SK-N-SH treated with all-trans-retinoic acid at 6 μM for 48 hours (cell line): ENCODE measurements around the gene MTARC1.

Source experiments
- ATAC-seq: fragments of 200-7000 bp; cut with Tn5 transposase; 3 replicates; pipeline ENCODE4 v1.9.1; 2020; ENCODE audit warnings: mild to moderate bottlenecking, moderate library complexity
- BACH2 ChIP-seq: fragments of 250-450 bp; sonication (Bioruptor Pico); IDR thresholded peaks from 2 replicates; pipeline ENCODE4 v1.9.0; 2021; ENCODE audit warnings: mild to moderate bottlenecking, borderline replicate concordance
- CSDC2 ChIP-seq: fragments of 250-450 bp; sonication (Bioruptor Pico); IDR thresholded peaks from 2 replicates; pipeline ENCODE4 v1.5.0; 2020; ENCODE audit warnings: mild to moderate bottlenecking, moderate library complexity
- ESRRG ChIP-seq: fragments of 250-450 bp; sonication (Bioruptor Pico); IDR thresholded peaks from 2 replicates; pipeline ENCODE4 v1.6.1; 2021; ENCODE audit warnings: mild to moderate bottlenecking
- GLIS3 ChIP-seq: fragments of 250-450 bp; sonication (Bioruptor Pico); IDR thresholded peaks from 2 replicates; pipeline ENCODE4 v1.5.0; 2020; ENCODE audit warnings: mild to moderate bottlenecking, moderate library complexity
- ISL1 ChIP-seq: fragments of 250-450 bp; sonication (Bioruptor Pico); IDR thresholded peaks from 2 replicates; pipeline ENCODE4 v2.1.2; 2022; ENCODE audit warnings: mild to moderate bottlenecking, moderate library complexity
- OSR1 ChIP-seq: fragments of 250-450 bp; sonication (Bioruptor Pico); IDR thresholded peaks from 2 replicates; pipeline ENCODE4 v1.8.0; 2022; ENCODE audit warnings: moderate library complexity, mild to moderate bottlenecking, inconsistent platforms
- PPARA ChIP-seq: fragments of 250-450 bp; sonication (Bioruptor Pico); IDR thresholded peaks from 2 replicates; pipeline ENCODE4 v1.5.0; 2020; ENCODE audit warnings: mild to moderate bottlenecking, borderline replicate concordance
- RARB ChIP-seq: fragments of 250-450 bp; sonication (Bioruptor Pico); IDR thresholded peaks from 2 replicates; pipeline ENCODE4 v1.8.0; 2021; ENCODE audit warnings: mild to moderate bottlenecking, moderate library complexity
- SNAI2 ChIP-seq: fragments of 250-450 bp; sonication (Bioruptor Pico); IDR thresholded peaks from 2 replicates; pipeline ENCODE4 v1.5.0; 2020; ENCODE audit warnings: mild to moderate bottlenecking, moderate library complexity
- TCF4 ChIP-seq: fragments of 250-450 bp; sonication (Bioruptor Pico); IDR thresholded peaks from 2 replicates; pipeline ENCODE4 v1.8.0; 2021; ENCODE audit warnings: mild to moderate bottlenecking, moderate library complexity, borderline replicate concordance
- TOX ChIP-seq: fragments of 250-450 bp; sonication (Bioruptor Pico); IDR thresholded peaks from 2 replicates; pipeline ENCODE4 v1.8.0; 2021; ENCODE audit warnings: mild to moderate bottlenecking, moderate library complexity, borderline replicate concordance
- ZC3H10 ChIP-seq: fragments of 250-450 bp; sonication (Bioruptor Pico); IDR thresholded peaks from 2 replicates; pipeline ENCODE4 v1.5.1; 2021; ENCODE audit warnings: mild to moderate bottlenecking, moderate library complexity
- ZFP3 ChIP-seq: fragments of 250-450 bp; sonication (Bioruptor Pico); IDR thresholded peaks from 2 replicates; pipeline ENCODE4 v1.5.0; 2020; ENCODE audit warnings: mild to moderate bottlenecking, moderate library complexity
- ZFP30 ChIP-seq: fragments of 450-650 bp; formaldehyde crosslinking; IDR thresholded peaks from 2 replicates; pipeline ENCODE4 v1.5.0; 2022; ENCODE audit warnings: mild to moderate bottlenecking, moderate library complexity
- ZNF565 ChIP-seq: fragments of 450-650 bp; formaldehyde crosslinking; conservative IDR thresholded peaks from 2 replicates; pipeline ENCODE4 v1.5.0; 2020; ENCODE audit warnings: low read depth, mild to moderate bottlenecking, moderate library complexity
- ZNF70 ChIP-seq: fragments of 450-650 bp; formaldehyde crosslinking; IDR thresholded peaks from 2 replicates; pipeline ENCODE4 v1.5.0; 2020; ENCODE audit warnings: mild to moderate bottlenecking, moderate library complexity
- ZNF8 ChIP-seq: fragments of 450-650 bp; formaldehyde crosslinking; IDR thresholded peaks from 2 replicates; pipeline ENCODE4 v1.5.0; 2020; ENCODE audit warnings: mild to moderate bottlenecking, moderate library complexity
- TF ChIP-seq, protein P1 (sequence below): fragments of 250-450 bp; sonication (Bioruptor Pico); IDR thresholded peaks from 2 replicates; pipeline ENCODE4 v1.5.0; 2020; ENCODE audit warnings: mild to moderate bottlenecking, moderate library complexity
- TF ChIP-seq, protein P2 (sequence below): fragments of 250-450 bp; sonication (Bioruptor Pico); IDR thresholded peaks from 2 replicates; pipeline ENCODE4 v1.8.0; 2020; ENCODE audit warnings: mild to moderate bottlenecking, moderate library complexity, borderline replicate concordance
- TF ChIP-seq, protein P3 (sequence below): fragments of 250-450 bp; sonication (Bioruptor Pico); IDR thresholded peaks from 2 replicates; pipeline ENCODE4 v1.5.1; 2020; ENCODE audit warnings: low read depth, mild to moderate bottlenecking, moderate library complexity

MTARC1 gene

GRCh38 chr1:220767312-220768125 lies 19.2 kb upstream of the MTARC1 start:
- ATAC-seq = no peak
- TF ChIP-seq TOX (CRISPR knock-in tag) (no peak), ZNF8 (no peak), RARB (no peak), ZFP3 (no peak), GLIS3 (CRISPR knock-in tag) (no peak), ZC3H10 (CRISPR knock-in tag) (no peak), SNAI2 (CRISPR knock-in tag) (no peak), PPARA (CRISPR knock-in tag) (no peak), OSR1 (no peak)
- TF ChIP-seq, protein P1, sequence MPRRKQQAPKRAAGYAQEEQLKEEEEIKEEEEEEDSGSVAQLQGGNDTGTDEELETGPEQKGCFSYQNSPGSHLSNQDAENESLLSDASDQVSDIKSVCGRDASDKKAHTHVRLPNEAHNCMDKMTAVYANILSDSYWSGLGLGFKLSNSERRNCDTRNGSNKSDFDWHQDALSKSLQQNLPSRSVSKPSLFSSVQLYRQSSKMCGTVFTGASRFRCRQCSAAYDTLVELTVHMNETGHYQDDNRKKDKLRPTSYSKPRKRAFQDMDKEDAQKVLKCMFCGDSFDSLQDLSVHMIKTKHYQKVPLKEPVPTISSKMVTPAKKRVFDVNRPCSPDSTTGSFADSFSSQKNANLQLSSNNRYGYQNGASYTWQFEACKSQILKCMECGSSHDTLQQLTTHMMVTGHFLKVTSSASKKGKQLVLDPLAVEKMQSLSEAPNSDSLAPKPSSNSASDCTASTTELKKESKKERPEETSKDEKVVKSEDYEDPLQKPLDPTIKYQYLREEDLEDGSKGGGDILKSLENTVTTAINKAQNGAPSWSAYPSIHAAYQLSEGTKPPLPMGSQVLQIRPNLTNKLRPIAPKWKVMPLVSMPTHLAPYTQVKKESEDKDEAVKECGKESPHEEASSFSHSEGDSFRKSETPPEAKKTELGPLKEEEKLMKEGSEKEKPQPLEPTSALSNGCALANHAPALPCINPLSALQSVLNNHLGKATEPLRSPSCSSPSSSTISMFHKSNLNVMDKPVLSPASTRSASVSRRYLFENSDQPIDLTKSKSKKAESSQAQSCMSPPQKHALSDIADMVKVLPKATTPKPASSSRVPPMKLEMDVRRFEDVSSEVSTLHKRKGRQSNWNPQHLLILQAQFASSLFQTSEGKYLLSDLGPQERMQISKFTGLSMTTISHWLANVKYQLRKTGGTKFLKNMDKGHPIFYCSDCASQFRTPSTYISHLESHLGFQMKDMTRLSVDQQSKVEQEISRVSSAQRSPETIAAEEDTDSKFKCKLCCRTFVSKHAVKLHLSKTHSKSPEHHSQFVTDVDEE = no peak

GRCh38 chr1:220768126-220768601 lies 18.5 kb upstream of the MTARC1 start:
- ATAC-seq = no peak
- TF ChIP-seq ZNF8 = no peak
- TF ChIP-seq, protein P2, sequence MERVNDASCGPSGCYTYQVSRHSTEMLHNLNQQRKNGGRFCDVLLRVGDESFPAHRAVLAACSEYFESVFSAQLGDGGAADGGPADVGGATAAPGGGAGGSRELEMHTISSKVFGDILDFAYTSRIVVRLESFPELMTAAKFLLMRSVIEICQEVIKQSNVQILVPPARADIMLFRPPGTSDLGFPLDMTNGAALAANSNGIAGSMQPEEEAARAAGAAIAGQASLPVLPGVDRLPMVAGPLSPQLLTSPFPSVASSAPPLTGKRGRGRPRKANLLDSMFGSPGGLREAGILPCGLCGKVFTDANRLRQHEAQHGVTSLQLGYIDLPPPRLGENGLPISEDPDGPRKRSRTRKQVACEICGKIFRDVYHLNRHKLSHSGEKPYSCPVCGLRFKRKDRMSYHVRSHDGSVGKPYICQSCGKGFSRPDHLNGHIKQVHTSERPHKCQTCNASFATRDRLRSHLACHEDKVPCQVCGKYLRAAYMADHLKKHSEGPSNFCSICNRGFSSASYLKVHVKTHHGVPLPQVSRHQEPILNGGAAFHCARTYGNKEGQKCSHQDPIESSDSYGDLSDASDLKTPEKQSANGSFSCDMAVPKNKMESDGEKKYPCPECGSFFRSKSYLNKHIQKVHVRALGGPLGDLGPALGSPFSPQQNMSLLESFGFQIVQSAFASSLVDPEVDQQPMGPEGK (CRISPR knock-in tag) = no peak
- no peak for TF ChIP-seq ESRRG (CRISPR knock-in tag)
- TF ChIP-seq SNAI2 (CRISPR knock-in tag) = no peak
- TF ChIP-seq ISL1 (CRISPR knock-in tag) = no peak
- TF ChIP-seq TOX (CRISPR knock-in tag) = no peak
- TF ChIP-seq, protein P1 = no peak
- TF ChIP-seq OSR1 = no peak
- TF ChIP-seq PPARA (CRISPR knock-in tag) = no peak

- ATAC-seq = no peak
- TF ChIP-seq ZNF565 (CRISPR knock-in tag) (no peak), OSR1 (no peak), ZFP3 (no peak), RARB (no peak), ZNF70 (CRISPR knock-in tag) (no peak), GLIS3 (CRISPR knock-in tag) (no peak), TCF4 (CRISPR knock-in tag) (no peak), CSDC2 (CRISPR knock-in tag) (no peak), ZFP30 (CRISPR knock-in tag) (no peak), ZNF8 (no peak), ISL1 (CRISPR knock-in tag) (no peak), BACH2 (no peak)
- TF ChIP-seq, protein P2 (CRISPR knock-in tag) = no peak
- TF ChIP-seq, protein P3, sequence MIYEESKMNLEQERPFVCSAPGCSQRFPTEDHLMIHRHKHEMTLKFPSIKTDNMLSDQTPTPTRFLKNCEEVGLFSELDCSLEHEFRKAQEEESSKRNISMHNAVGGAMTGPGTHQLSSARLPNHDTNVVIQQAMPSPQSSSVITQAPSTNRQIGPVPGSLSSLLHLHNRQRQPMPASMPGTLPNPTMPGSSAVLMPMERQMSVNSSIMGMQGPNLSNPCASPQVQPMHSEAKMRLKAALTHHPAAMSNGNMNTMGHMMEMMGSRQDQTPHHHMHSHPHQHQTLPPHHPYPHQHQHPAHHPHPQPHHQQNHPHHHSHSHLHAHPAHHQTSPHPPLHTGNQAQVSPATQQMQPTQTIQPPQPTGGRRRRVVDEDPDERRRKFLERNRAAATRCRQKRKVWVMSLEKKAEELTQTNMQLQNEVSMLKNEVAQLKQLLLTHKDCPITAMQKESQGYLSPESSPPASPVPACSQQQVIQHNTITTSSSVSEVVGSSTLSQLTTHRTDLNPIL (CRISPR knock-in tag) = no peak
Measured at GRCh38 chr1:220769205-220769604, 17.5 kb upstream of the MTARC1 start.
